ENCODE measurements around the gene COL15A1.

The COL15A1 gene

GRCh38 chr9:99060621-99061020, 116.9 kb downstream of the COL15A1 start:
- H3K27ac ChIP-seq = no peak overlapping the region
- TF ChIP-seq ZFX (IDR thresholded peaks at IDR 0.05; ENCODE audit: borderline replicate concordance) = no peak
- TF ChIP-seq CTCF (IDR thresholded peaks at IDR 0.05) = no peak

GRCh38 chr9:99062549-99062948, 118.8 kb downstream of the COL15A1 start:
- TF ChIP-seq ZFX (IDR thresholded peaks at IDR 0.05; ENCODE audit: borderline replicate concordance) = no peak
- H3K27ac ChIP-seq = no peak overlapping the region

- TF ChIP-seq CTCF (IDR thresholded peaks at IDR 0.05) (no peak), ZFX (IDR thresholded peaks at IDR 0.05; ENCODE audit: borderline replicate concordance) (no peak)
- no peak overlapping the region for H3K27ac ChIP-seq
Observed at GRCh38 chr9:99063522-99063921, 119.8 kb downstream of the COL15A1 start.

GRCh38 chr9:99066571-99066970, 122.9 kb downstream of the COL15A1 start:
- no peak overlapping the region for H3K27ac ChIP-seq
- TF ChIP-seq CTCF (IDR thresholded peaks at IDR 0.05) (no peak), ZFX (IDR thresholded peaks at IDR 0.05; ENCODE audit: borderline replicate concordance) (no peak)

- TF ChIP-seq CTCF (IDR thresholded peaks at IDR 0.05) = no peak
- no peak for TF ChIP-seq ZFX (IDR thresholded peaks at IDR 0.05; ENCODE audit: borderline replicate concordance)
- H3K27ac ChIP-seq = no peak overlapping the region
Observed at GRCh38 chr9:99069075-99069474, 125.4 kb downstream of the COL15A1 start.

GRCh38 chr9:99069546-99069945, 125.8 kb downstream of the COL15A1 start:
- no peak overlapping the region for H3K27ac ChIP-seq
- no peak for TF ChIP-seq CTCF (IDR thresholded peaks at IDR 0.05)
- no peak for TF ChIP-seq ZFX (IDR thresholded peaks at IDR 0.05; ENCODE audit: borderline replicate concordance)

- no peak for TF ChIP-seq CTCF (IDR thresholded peaks at IDR 0.05)
- no peak for TF ChIP-seq ZFX (IDR thresholded peaks at IDR 0.05; ENCODE audit: borderline replicate concordance)
- H3K27ac ChIP-seq = no peak overlapping the region
Observed at GRCh38 chr9:99070681-99071080, 127.0 kb downstream of the COL15A1 start.

GRCh38 chr9:99071313-99072039, 127.8 kb downstream of the COL15A1 start:
- no peak for TF ChIP-seq ZFX (IDR thresholded peaks at IDR 0.05; ENCODE audit: borderline replicate concordance)
- H3K27ac ChIP-seq = no peak overlapping the region
